GM19023 (cell line): ENCODE measurements around the gene HIF3A.
"Not testable (repeated sequence)": the region's sequence is repeated elsewhere in the genome, so short reads cannot be mapped to it uniquely, and the experiment has no call there.

ENCODE experiments used
- ATAC-seq: cut with Tn5 transposase; IDR thresholded peaks from one replicate; pipeline ENCODE4 v1.9.1; 2021; ENCODE audit warnings: mild to moderate bottlenecking, moderate library complexity; ENCODE audit not compliant: unreplicated experiment

The HIF3A gene

DNA sequence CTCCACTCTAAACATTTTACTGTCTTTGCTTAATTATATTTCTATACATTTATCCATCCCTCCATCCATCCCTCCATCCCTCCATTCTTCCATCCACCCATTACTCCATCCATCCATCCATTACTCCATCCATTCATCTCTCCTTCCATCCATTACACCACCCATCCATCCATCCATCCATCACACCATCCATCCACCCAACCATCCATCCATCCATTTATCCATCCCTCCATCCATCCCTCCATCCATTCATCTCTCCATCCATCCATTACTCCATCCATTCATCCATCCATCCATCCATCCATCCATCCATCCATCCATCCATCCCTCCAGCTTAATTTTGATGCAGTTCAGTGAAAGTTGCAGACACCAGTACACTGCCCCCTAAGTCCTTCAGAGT, 5.0 kb upstream of the HIF3A start:
- no peak for ATAC-seq

DNA sequence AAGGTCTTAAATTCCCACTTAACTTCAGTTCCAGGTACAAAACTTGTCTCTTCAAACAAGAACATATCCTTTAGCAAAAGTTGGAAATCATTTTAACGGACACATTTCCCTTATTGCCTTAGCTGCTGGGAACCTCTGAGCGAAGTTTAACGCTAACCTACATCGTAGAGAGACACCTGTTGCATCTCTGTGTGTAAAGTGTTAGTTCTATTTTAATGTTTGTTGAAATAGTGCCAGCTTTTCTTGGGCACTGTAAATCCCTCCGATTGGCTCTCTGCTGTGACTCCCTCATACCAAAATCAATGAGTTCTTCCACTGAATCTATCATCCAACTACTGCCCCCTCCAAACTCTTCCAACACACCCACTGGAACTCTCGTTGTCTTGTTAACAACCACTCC, 2.3 kb upstream of the HIF3A start:
- ATAC-seq, result no peak

- no peak for ATAC-seq
Observed at GRCh38 chr19:46295401-46296201, 1.2 kb upstream of the HIF3A start.

GRCh38 chr19:46296202-46296480, 701 bp upstream of the HIF3A start:
- no peak for ATAC-seq

- ATAC-seq, result no peak
Observed at GRCh38 chr19:46297700-46298478, 1.0 kb downstream of the HIF3A start.

- no peak for ATAC-seq
Observed at GRCh38 chr19:46298479-46299003, 1.7 kb downstream of the HIF3A start.

DNA sequence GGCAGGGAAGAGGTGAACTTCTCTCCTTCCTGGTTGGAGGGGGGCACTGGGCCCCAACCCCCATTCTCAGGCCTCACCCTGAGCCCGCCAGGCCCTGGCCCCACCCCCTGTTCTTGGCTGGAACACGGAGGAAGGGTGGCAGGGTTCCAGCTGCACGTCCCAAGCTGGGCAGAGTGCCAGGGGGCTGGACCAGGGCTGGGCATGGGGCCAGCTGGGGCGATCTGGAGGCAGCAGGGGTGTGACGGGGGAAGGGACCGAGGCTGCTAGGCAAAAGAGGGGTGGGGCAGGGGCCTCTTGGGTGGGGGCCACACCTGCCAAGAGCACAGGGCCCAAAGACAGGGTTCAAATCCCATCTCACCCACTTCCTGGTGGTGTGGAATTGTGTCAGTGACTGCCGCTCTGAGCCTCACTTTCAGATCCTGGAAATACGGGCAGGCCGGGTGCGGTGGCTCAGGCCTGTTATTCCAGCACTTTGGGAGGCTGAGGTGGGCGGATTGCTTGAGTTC, 2.2 kb downstream of the HIF3A start:
- no peak for ATAC-seq

- ATAC-seq, result no peak
Observed at GRCh38 chr19:46299695-46300094, 2.9 kb downstream of the HIF3A start.

- ATAC-seq, result no peak
Observed at GRCh38 chr19:46303322-46303690, 6.5 kb downstream of the HIF3A start.

DNA sequence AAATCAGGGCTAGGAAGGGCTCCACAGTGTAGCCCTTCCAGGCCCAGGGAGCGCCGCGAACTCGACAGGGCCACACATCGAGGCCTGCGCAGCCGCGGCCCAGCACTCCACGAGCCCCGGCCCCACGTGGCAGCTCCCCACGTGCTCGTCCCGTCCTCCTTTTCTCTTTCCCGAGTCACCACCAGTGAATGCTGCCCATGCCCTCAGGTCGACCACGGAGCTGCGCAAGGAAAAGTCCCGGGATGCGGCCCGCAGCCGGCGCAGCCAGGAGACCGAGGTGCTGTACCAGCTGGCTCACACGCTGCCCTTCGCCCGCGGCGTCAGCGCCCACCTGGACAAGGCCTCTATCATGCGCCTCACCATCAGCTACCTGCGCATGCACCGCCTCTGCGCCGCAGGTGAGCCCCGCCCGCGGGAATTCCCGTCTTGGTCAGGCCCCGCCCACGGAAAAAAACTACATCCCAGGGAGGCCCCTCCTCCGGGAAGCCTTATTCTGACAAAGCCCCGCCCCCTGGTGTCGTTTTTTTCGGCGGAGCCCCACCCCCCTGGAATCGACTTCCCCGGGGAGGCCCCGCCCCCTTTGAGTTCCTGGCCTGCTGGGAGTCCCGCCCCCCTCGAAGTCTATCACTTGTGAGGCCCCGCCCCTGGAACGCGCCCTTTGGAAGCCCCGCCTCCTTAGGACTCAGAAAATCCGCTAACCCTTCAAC, 7.0 kb downstream of the HIF3A start:
- ATAC-seq, result no peak

GRCh38 chr19:46306501-46306900, 9.7 kb downstream of the HIF3A start:
- ATAC-seq, result no peak

GRCh38 chr19:46308510-46308909, 11.7 kb downstream of the HIF3A start:
- no peak for ATAC-seq

DNA sequence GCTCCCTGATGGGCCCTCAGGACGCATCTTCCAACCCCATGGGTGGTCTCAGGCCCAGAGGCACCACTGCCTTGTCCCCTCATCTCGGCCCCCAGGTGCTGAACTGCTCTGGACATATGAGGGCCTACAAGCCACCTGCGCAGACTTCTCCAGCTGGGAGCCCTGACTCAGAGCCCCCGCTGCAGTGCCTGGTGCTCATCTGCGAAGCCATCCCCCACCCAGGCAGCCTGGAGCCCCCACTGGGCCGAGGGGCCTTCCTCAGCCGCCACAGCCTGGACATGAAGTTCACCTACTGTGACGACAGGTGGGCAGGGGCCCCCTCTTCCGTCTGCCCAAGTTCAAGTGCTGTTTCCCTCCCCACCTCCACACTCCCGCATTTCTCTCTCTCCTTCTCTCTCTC, 12.2 kb downstream of the HIF3A start:
- ATAC-seq, result no peak

DNA sequence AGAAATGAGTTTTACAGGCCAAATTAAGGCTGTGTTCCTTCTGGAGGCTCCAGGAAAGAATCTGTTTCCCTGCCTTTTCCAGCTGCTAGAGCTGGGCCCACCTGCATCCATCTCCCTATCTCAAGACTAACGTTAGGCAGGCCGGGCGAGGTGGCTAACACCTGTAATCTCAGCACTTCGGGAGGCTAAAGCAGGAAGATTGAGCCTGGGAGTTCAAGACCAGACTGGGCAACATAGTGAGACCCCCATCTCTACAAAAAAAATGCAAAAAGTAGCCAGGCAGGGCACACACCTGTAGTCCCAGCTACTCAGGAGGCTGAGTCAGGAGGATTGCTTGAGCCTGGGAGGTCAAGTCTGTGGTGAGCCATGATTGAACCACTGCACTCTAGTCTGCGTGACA, 14.6 kb downstream of the HIF3A start:
- ATAC-seq, result no peak

- ATAC-seq, result not testable (repeated sequence)
Observed at GRCh38 chr19:46313540-46314469, 17.0 kb downstream of the HIF3A start.

- no peak for ATAC-seq
Observed at GRCh38 chr19:46317339-46317738, 20.5 kb downstream of the HIF3A start.

DNA sequence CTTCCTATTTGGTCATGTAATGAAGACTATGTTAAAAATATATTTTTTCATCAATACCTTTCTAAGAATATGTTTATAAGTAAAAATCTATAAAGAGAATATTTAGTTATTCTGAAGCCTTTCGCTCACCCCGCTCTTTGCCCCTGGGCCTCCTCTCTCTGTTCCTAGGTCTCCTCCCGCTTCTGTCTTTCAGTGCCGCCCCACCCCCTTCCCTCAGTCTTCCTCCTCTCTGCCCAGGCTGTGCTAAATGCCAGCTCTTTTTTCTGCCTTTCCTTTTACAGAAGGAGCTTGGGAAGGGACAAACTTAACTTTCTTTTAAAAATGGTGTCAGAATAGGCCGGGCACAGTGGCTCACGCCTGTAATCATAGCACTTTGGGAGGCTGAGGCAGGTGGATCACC, 22.8 kb downstream of the HIF3A start:
- ATAC-seq, result no peak

DNA sequence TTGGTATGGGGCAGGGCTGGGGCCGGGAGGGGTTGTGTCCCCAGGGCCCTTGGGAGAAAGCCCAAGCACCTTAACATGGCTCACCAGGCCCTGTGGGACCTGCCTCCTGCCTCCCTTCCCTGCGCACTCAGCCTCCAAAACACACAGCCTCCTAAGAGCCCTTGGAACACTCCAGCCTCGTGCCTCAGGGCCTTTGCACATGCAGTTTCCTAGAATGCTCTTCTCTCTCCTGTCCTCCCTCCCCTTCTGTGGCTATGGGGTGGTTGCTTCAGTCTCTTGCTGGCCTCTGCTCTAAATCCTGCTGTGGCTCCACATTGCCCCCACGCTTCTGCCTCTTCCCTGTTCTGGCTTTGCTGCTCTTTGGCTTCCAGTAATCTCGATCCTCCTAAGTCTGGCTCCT, 23.7 kb downstream of the HIF3A start:
- no peak for ATAC-seq

GRCh38 chr19:46321653-46322052, 24.8 kb downstream of the HIF3A start:
- no peak for ATAC-seq

DNA sequence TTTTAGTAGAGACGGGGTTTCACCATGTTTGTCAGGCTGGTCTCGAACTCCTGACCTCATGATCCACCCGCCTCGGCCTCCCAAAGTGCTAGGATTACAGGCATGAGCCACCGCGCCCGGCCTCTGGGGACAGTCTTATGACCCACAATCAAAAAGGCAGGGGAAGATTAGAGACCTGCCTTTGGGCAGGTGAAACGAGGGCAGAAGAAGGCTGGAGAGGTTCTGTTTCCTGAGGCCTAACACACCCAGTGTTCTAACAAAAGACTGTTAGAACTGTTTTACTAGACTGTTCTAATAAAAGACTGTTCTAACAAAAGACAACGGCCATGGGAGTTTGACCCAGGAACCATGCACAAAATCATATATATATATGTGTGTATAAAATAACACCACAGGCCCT, 26.4 kb downstream of the HIF3A start:
- not testable (repeated sequence) for ATAC-seq
